Measurements from ENCODE around the gene TP53I13. TPM values are rescaled to one million over a fixed set of nuclear protein-coding genes. Genes with fewer than 3 reads are reported as not detected.

Gene TP53I13
- total RNA-seq, 2 experiments from 2014 or later = 20.8 to 27.5 TPM

GRCh38 chr17:29593591-29594518 lies 25.4 kb downstream of the TP53I13 start:
- H3K4me2 ChIP-seq (ENCODE audit: low read length) = peak overlapping the region; percentile 76
- H4K20me1 ChIP-seq (ENCODE audit: insufficient read depth, low read length) = peaks cover 11% of the 10 kb centered on the region; the same call in 1 of the 2 replicates
- CTCF ChIA-PET (ENCODE audit: unreplicated experiment) = interaction anchor here (0.6 kb wide), 1 partner anchor 10 kb away, joined by 6 read pairs; no protein-coding TSS in a partner anchor
- no peaks in the 10 kb centered on the region for H3K9me3 ChIP-seq (ENCODE audit: low read length)
- H3K4me3 ChIP-seq (ENCODE audit: low read depth, low read length, poor library complexity, severe bottlenecking) = peak overlapping the region; percentile 92
- H3K27ac ChIP-seq (ENCODE audit: low read depth, low read length, poor library complexity, severe bottlenecking) = no peak overlapping the region
- no TSS peak for BruUV-seq (replicated peaks)
- peaks cover 38% of the 10 kb centered on the region for H3K4me1 ChIP-seq (ENCODE audit: insufficient read depth, low read length, poor library complexity, severe bottlenecking)
- H3K36me3 ChIP-seq (ENCODE audit: insufficient read depth, low read length) = no peaks in the 10 kb centered on the region
- TF ChIP-seq EZH2phosphoT487 (IDR thresholded peaks at IDR 0.05; ENCODE audit: borderline replicate concordance, low read depth, low read length) = no peak
- TF ChIP-seq, protein P1, sequence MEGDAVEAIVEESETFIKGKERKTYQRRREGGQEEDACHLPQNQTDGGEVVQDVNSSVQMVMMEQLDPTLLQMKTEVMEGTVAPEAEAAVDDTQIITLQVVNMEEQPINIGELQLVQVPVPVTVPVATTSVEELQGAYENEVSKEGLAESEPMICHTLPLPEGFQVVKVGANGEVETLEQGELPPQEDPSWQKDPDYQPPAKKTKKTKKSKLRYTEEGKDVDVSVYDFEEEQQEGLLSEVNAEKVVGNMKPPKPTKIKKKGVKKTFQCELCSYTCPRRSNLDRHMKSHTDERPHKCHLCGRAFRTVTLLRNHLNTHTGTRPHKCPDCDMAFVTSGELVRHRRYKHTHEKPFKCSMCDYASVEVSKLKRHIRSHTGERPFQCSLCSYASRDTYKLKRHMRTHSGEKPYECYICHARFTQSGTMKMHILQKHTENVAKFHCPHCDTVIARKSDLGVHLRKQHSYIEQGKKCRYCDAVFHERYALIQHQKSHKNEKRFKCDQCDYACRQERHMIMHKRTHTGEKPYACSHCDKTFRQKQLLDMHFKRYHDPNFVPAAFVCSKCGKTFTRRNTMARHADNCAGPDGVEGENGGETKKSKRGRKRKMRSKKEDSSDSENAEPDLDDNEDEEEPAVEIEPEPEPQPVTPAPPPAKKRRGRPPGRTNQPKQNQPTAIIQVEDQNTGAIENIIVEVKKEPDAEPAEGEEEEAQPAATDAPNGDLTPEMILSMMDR (conservative IDR thresholded peaks at IDR 0.05; ENCODE audit: low read length) = peak; percentile 66
- POLR2A ChIA-PET = interaction anchor here (1.0 to 1.9 kb wide), 3 partner anchors 13 to 129 kb away, joined by 3 to 5 read pairs (median 5); no protein-coding TSS in a partner anchor
- H3K79me2 ChIP-seq (ENCODE audit: insufficient read depth, low read depth, low read length) = peaks cover 8% of the 10 kb centered on the region; the same call in 1 of the 2 replicates
- H2AFZ ChIP-seq (ENCODE audit: low read length) = peak overlapping the region; percentile 72
- DNase-seq (ENCODE audit: low spot score) = peak; percentile 56
- H3K9me2 ChIP-seq (ENCODE audit: insufficient read depth, low read length) = no peaks in the 10 kb centered on the region
- intact Hi-C loops (cut with micrococcal nuclease; ENCODE audit: unreplicated experiment) = loop anchor here (1.0 kb wide), 1 partner anchor 19 kb away; no protein-coding TSS in a partner anchor

DNA sequence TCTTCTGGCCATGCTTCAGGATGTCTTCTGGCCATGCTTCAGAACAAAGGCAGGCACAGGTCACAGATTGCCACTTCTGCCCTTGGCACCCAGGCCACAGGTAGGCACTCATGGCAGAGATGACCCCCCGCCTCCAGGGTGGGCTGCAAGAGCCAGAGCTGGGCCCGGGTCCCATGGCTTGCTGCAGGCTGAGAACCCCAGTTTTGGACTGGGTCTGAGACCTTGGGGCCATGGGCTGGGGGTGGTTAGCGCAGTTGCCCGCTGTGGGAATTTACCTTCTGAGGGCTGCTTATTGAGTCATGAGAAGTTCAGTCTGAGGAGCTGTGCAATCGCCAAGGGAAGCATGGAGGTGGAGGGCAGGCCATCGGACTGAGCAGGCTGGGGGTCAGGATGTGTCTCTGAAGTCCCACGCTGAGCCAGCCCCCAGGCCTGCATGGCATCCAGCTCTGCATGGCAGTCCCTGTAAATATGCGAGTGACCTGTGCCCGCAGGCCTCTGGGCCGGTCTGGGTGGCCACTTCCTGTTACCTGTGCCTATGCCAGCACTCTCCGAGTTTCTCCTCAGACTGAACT lies 26.1 kb downstream of the TP53I13 start:
- ChIA-PET CTCF (ENCODE audit: unreplicated experiment) (no interaction called here), POLR2A (no interaction called here)
- H3K79me2 ChIP-seq (ENCODE audit: insufficient read depth, low read depth, low read length) = peaks cover 7% of the 10 kb centered on the region; the same call in 1 of the 2 replicates
- H3K4me3 ChIP-seq (ENCODE audit: low read depth, low read length, poor library complexity, severe bottlenecking) = peak overlapping the region; percentile 92
- H3K36me3 ChIP-seq (ENCODE audit: insufficient read depth, low read length) = no peaks in the 10 kb centered on the region
- no peaks in the 10 kb centered on the region for H3K9me3 ChIP-seq (ENCODE audit: low read length)
- BruUV-seq (replicated peaks) = no TSS peak
- no peak for TF ChIP-seq EZH2phosphoT487 (IDR thresholded peaks at IDR 0.05; ENCODE audit: borderline replicate concordance, low read depth, low read length)
- TF ChIP-seq, protein P1 (conservative IDR thresholded peaks at IDR 0.05; ENCODE audit: low read length) = 0 out of 2 replicates have a peak, but pooled peaks have one; percentile 1
- H3K4me1 ChIP-seq (ENCODE audit: insufficient read depth, low read length, poor library complexity, severe bottlenecking) = peaks cover 38% of the 10 kb centered on the region
- no peak overlapping the region for H2AFZ ChIP-seq (ENCODE audit: low read length)
- no peaks in the 10 kb centered on the region for H3K9me2 ChIP-seq (ENCODE audit: insufficient read depth, low read length)
- H3K27ac ChIP-seq (ENCODE audit: low read depth, low read length, poor library complexity, severe bottlenecking) = no peak overlapping the region
- DNase-seq (ENCODE audit: low spot score) = no peak
- H3K4me2 ChIP-seq (ENCODE audit: low read length) = peak overlapping the region; percentile 76
- intact Hi-C loops (cut with micrococcal nuclease; ENCODE audit: unreplicated experiment) = loop anchor here (1.0 kb wide), 1 partner anchor 19 kb away; no protein-coding TSS in a partner anchor
- H4K20me1 ChIP-seq (ENCODE audit: insufficient read depth, low read length) = peaks cover 11% of the 10 kb centered on the region; the same call in 1 of the 2 replicates
